Choroid plexus epithelial cell (primary cell): ENCODE data around the gene RASAL2.
A peak's percentile ranks its signal among the peaks of the same experiment; 100 is the strongest.

ENCODE experiments used
- DNase-seq: peaks from one replicate; pipeline ENCODE4 v3.0.0-alpha.2; 2010; ENCODE audit warnings: low read depth
- H3K4me3 ChIP-seq: 2 replicates; pipeline ENCODE4 v1.5.1; 2011; ENCODE audit warnings: low read depth, mild to moderate bottlenecking, control low read depth, low read length, moderate library complexity
- CTCF ChIP-seq: conservative IDR thresholded peaks from 2 replicates; pipeline ENCODE4 v1.5.1; 2011; ENCODE audit warnings: low read depth, mild to moderate bottlenecking, control low read depth, inconsistent platforms, low read length, moderate library complexity

Gene RASAL2

GRCh38 chr1:178262120-178262500 is 168.2 kb downstream of the RASAL2 start:
- peak; percentile 81 for DNase-seq
- no peak overlapping the region for H3K4me3 ChIP-seq
- no peak for TF ChIP-seq CTCF

DNA sequence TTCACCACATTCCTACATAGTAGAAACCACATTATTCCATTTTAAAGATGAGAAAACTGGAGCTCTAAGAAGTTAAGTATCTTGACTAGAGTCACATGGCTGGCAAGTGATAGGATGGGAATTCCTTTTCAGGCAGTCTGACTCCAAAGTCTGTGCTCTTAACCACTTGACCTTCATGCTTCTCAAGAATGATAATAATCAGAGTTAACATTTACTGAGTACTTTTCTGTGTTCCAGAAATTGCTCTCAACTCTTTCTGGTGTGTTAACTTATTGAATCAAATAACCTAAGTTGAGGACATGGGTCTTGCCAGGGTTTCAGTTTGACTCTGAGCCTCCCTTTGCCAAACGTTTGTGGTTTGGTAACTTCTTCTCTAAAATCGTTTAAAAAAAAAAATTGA is 169.4 kb downstream of the RASAL2 start:
- H3K4me3 ChIP-seq, result no peak overlapping the region
- TF ChIP-seq CTCF, result no peak
- DNase-seq, result peak; percentile 53

GRCh38 chr1:178266113-178266512 is 172.2 kb downstream of the RASAL2 start:
- DNase-seq, result no peak
- no peak overlapping the region for H3K4me3 ChIP-seq
- TF ChIP-seq CTCF, result no peak

GRCh38 chr1:178266619-178267066 is 172.7 kb downstream of the RASAL2 start:
- DNase-seq, result no peak
- TF ChIP-seq CTCF, result no peak
- H3K4me3 ChIP-seq, result no peak overlapping the region

DNA sequence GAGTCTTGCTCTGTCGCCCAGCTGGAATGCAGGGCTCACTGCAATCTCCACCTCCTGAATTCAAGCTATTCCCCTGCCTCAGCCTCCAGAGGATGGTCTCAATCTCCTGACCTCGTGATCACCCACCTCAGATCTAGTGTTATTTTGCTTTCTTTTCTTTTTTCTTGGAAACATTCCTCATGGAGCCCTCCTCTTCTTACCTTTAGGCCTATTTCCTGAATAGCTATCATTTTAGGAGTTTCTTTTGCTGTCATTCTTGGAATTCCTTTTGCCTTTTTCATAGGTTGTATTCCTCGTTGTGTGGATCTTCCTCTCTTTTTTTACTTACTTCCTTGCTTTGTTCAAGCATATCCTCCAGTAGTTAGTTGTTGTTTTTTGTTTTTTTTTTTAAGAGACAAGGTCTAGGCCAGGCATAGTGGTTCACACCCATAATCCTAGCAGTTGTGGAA is 173.8 kb downstream of the RASAL2 start:
- no peak for TF ChIP-seq CTCF
- no peak overlapping the region for H3K4me3 ChIP-seq
- DNase-seq, result peak; percentile 53

- H3K4me3 ChIP-seq, result no peak overlapping the region
- no peak for DNase-seq
- no peak for TF ChIP-seq CTCF
Observed at GRCh38 chr1:178271471-178271870, 177.6 kb downstream of the RASAL2 start.

GRCh38 chr1:178273707-178274410 is 180.0 kb downstream of the RASAL2 start:
- no peak overlapping the region for H3K4me3 ChIP-seq
- TF ChIP-seq CTCF, result no peak
- peak; percentile 52 for DNase-seq
